HG03196 (cell line): ENCODE data around the gene SH2D5.
"Not testable (repeated sequence)": the region's sequence is repeated elsewhere in the genome, so short reads cannot be mapped to it uniquely, and the experiment has no call there.

Experiments used
- ATAC-seq: cut with Tn5 transposase; IDR thresholded peaks from one replicate; pipeline ENCODE4 v1.9.1; 2021; ENCODE audit not compliant: unreplicated experiment

Gene SH2D5

GRCh38 chr1:20728371-20729154 lies 3.9 kb downstream of the SH2D5 start:
- no peak for ATAC-seq

- no peak for ATAC-seq
Measured at GRCh38 chr1:20727746-20728316, 4.7 kb downstream of the SH2D5 start.

DNA sequence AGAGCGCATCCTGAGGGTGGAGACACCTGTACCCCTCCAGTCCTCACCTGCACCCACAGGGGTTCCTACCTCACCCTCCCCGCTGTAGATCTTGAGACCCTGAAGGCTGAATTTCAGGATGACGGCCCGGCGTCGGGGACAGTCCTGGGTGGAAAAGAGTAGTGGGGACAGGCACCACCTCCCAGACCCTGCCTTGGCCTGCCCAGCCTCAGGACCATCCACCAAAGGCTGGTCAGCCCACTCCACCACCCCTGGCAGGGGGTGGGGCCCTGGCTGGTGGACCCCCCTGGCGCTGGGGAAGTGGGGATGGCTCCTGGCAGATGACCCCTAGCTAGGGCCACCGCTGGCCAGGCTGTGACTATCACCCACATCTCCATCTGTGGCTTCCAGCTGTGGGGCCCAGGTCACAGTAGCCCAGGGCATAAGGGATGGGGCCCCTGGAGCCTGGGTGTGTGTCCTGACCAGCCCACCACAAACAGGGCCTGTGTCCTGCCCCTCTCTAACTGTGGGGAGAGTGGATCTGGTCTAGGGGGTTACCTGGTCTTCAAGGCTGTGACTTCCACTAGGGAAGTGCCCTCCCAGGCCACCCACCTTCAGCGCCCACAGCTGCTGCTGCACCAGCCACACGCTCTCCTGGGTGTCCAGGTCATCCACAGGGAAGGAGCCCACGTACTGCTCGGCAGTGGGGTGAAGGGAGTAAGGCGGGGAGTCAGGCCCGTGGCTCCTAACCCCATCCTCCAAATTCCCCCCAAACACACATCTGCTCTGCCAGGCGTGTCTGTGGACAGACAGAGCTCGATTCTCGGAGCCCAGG lies 5.4 kb downstream of the SH2D5 start:
- no peak for ATAC-seq

DNA sequence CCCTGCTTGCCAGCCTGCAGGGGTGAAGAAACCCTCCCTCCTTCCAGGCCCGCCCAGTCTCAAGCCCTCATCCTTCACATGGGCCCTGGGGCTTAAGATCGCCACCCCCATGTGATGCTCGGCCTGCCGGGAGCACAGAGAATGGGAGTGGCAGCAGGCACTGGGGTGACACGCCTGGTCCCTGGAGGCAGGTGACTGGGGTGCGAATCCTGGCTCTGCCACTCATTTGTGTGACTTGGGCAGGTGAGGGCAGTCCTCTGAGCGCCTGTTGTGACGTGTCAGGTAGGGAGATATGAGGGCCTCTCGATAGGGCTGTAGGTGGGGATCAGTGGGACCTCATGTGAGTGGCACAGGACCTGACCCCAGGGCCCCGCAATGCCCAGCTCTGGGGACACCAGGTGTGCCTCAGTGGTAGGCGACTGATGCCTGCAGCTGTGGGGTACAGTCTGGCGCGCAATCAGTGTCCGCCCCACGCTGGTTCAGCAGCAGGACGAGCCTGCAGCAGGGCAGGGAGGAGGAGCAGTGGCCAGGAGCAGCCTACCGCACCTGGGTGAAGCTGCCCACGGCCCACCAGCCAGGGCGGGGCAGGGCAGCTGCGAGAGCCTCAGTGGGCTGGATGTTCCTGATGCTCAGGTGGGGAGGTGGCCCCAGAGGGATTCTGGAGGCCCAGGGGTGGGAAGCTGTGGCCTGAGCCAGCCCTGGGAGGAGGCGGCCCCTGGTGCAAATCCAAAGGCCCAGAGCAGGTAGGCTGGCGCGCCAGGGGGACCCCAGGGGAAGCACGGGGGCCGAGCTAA lies 6.2 kb downstream of the SH2D5 start:
- no peak for ATAC-seq

GRCh38 chr1:20725189-20726117 lies 7.0 kb downstream of the SH2D5 start:
- no peak for ATAC-seq

GRCh38 chr1:20724364-20725188 lies 7.9 kb downstream of the SH2D5 start:
- ATAC-seq, result no peak

GRCh38 chr1:20723537-20724363 lies 8.8 kb downstream of the SH2D5 start:
- ATAC-seq, result no peak

DNA sequence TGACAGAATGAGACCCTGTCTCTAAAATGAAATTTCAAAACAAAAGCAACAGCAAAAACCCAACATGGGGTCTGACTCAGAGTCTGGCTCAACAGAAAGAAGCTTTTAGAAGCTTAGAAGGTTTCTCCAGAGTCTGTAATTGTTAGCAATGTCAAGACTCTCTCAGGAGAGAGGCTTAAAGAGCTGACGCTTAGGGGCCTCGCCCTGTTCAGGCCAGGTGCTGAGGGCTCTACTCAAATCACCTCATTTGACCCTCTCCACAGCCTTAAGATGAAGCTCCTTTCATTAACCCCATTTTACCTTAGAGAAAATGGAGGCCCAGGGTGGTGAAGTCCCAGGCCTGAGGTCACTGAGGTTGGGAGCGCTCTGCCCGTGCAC lies 9.4 kb downstream of the SH2D5 start:
- no peak for ATAC-seq

GRCh38 chr1:20721117-20722061 lies 11.1 kb downstream of the SH2D5 start:
- ATAC-seq, result no peak

- no peak for ATAC-seq
Measured at GRCh38 chr1:20720631-20721091, 11.8 kb downstream of the SH2D5 start.

GRCh38 chr1:20719871-20720620 lies 12.5 kb downstream of the SH2D5 start:
- ATAC-seq, result no peak

GRCh38 chr1:20719261-20719660 lies 13.2 kb downstream of the SH2D5 start:
- no peak for ATAC-seq

GRCh38 chr1:20718343-20718882 lies 14.1 kb downstream of the SH2D5 start:
- ATAC-seq, result not testable (repeated sequence)

GRCh38 chr1:20717452-20718342 lies 14.8 kb downstream of the SH2D5 start, which contains the start of gene KIF17:
KIF17 (minus strand) TSS chr1:20718007; CDS start chr1:20717706, 301 bp downstream.
- ATAC-seq, result no peak

- no peak for ATAC-seq
Measured at GRCh38 chr1:20716232-20716631, 16.3 kb downstream of the SH2D5 start.
